ENCODE data around the gene NPHP3.
"Not testable (repeated sequence)": the region's sequence is repeated elsewhere in the genome, so short reads cannot be mapped to it uniquely, and the experiment has no call there.

Gene NPHP3

DNA sequence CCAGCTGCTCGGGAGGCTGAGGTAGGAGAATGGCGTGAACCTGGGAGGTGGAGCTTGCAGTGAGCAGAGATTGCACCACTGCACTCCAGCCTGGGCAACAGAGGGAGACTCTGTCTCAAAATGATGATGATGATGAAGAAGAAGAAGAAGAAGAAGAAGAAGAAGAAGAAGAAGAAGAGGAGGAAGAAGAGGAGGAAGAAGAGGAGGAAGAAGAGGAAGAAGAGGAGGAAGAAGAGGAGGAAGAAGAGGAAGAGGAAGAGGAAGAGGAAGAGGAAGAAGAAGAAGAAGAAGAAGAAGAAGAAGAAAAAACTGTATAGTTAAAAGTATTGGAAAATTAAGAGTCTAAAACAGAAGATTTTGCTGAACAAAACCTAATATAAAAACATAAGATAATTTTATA lies 80.8 kb downstream of the NPHP3 start:
- DNase-seq: not testable (repeated sequence)

DNA sequence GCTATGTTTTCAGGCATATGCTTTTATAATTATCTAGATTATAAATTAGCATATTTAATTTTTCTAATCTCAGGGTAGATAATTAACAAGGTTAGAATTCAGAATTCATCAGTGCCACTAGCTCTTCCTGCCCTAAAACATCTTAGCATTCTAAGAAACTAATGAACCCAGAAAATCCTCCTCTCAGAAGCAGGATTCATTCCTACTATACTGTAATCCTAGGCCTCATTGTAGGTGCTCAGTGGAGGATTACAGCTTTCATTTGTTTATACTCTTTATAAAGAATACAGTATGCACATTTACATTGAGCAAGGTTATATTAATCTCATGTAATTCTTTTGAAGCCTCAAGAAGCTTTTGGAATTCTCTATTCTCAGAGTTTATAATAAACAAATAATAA lies 83.5 kb downstream of the NPHP3 start:
- no peak for DNase-seq

DNA sequence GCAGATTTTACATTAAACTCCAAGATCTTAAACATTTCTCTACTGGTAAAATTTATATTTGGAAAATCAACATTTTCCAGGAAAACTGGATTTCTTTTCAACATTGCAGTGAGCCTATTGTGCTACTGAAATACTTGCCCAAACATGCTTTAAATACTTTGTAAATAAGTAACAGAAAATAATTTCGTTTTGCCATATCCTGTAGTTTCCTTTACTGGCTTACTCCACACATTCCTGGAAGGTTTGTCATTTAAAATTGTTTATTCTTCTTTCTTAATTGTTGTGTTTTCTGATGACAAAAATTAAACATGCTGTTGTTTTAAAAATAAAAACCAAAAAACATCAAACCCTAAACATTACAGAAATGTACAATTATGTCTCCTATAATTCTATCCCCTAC lies 84.6 kb downstream of the NPHP3 start:
- DNase-seq: no peak

DNA sequence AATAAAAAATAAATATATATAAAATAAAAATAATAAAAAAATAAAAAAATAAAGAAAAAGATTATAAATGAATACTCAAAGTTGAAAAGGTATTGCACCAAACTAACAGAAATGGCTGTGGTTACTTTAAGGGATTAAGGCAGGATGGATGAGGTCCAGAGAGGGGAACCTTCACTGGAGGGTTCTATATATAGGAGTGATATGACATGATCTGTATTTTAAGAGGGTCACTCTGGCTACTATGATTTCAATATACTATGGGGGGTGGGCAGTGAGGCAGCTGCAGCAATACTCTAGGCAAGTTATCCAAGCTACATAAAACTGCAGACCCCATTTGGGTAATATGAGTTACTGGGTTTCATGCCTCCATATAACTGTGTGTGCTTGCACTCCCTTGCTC lies 87.2 kb downstream of the NPHP3 start:
- DNase-seq: no peak

All from central memory CD4-positive, alpha-beta T cell (primary cell).